ENCODE data around the gene GAS7. TPM values are rescaled to one million over a fixed set of nuclear protein-coding genes. Genes with fewer than 3 reads are reported as not detected.

The GAS7 gene
- total RNA-seq, 4 donors from 2014 or later = 242 to 309 (median 264) TPM

GRCh38 chr17:9905902-9906301 lies 292.5 kb downstream of the GAS7 start:
- no peaks in the 10 kb centered on the region for H3K9me3 ChIP-seq
- WGBS, 2 donors = 24 to 33% methylated on average over 4 of the region's 4 CpGs
- no peak overlapping the region for H3K27ac ChIP-seq
- no peaks in the 10 kb centered on the region for H3K27me3 ChIP-seq
- H3K4me1 ChIP-seq = peaks cover 0 to 16% (median 0%) of the 10 kb centered on the region in 4 donors
- peak in 1 of 2 donors; percentile 54 for DNase-seq (ENCODE audit: low spot score in 2 of 2)
- H3K36me3 ChIP-seq = no peaks in the 10 kb centered on the region
- no peak overlapping the region for H3K4me3 ChIP-seq
- TF ChIP-seq, protein P1, sequence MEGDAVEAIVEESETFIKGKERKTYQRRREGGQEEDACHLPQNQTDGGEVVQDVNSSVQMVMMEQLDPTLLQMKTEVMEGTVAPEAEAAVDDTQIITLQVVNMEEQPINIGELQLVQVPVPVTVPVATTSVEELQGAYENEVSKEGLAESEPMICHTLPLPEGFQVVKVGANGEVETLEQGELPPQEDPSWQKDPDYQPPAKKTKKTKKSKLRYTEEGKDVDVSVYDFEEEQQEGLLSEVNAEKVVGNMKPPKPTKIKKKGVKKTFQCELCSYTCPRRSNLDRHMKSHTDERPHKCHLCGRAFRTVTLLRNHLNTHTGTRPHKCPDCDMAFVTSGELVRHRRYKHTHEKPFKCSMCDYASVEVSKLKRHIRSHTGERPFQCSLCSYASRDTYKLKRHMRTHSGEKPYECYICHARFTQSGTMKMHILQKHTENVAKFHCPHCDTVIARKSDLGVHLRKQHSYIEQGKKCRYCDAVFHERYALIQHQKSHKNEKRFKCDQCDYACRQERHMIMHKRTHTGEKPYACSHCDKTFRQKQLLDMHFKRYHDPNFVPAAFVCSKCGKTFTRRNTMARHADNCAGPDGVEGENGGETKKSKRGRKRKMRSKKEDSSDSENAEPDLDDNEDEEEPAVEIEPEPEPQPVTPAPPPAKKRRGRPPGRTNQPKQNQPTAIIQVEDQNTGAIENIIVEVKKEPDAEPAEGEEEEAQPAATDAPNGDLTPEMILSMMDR (IDR thresholded peaks at IDR 0.05) = peak; percentile 49 to 73 (median 62)
- TF ChIP-seq EP300 (IDR thresholded peaks at IDR 0.05) = no peak

DNA sequence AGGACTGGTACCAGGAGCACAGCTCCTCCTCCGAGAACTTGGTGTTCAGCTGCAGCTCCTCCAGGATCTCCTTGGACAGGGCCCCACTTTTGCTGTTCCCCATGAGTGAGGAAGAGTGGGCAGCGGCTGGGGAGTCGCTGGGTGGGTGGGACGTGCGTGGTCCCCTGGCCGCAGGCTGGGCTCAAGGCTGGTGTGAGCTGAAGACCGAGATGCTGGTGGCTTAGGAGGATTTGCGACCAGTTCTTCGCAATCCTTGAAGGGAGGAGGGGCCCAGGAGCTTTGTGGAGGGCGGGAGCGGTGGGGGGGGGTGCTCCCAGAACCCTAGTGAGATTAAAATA lies 293.4 kb downstream of the GAS7 start, which contains the start of gene RCVRN:
TSS of gene RCVRN (minus strand) at position 194 of the 338 bp plus-strand sequence. CDS start at position 103, 91 bp downstream.
- no peak for DNase-seq (ENCODE audit: low spot score in 2 of 2)
- no peaks in the 10 kb centered on the region for H3K36me3 ChIP-seq
- WGBS, 2 donors = 89 to 92% methylated on average over 10 to 11 of the region's 11 CpGs
- H3K4me3 ChIP-seq = no peak within 1 kb of the TSS
- peaks cover 0 to 22% (median 5%) of the 10 kb centered on the region in 4 donors for H3K4me1 ChIP-seq
- TF ChIP-seq, protein P1 (IDR thresholded peaks at IDR 0.05) = no peak
- TF ChIP-seq EP300 (IDR thresholded peaks at IDR 0.05) (no peak), POLR2A (IDR thresholded peaks at IDR 0.05) (no peak)
- no peaks in the 10 kb centered on the region for H3K9me3 ChIP-seq
- no peaks in the 10 kb centered on the region for H3K27me3 ChIP-seq
- no peak within 1 kb of the TSS for H3K27ac ChIP-seq

- Histone ChIP-seq H3K9me3 (no peaks in the 10 kb centered on the region), H3K4me3 (no peak overlapping the region), H3K36me3 (no peaks in the 10 kb centered on the region), H3K4me1 (peaks cover 0 to 28% (median 10%) of the 10 kb centered on the region in 4 donors), H3K27me3 (no peaks in the 10 kb centered on the region), H3K27ac (no peak overlapping the region)
- TF ChIP-seq, protein P1 (IDR thresholded peaks at IDR 0.05) = no peak
- TF ChIP-seq EP300 (IDR thresholded peaks at IDR 0.05) = no peak
- TF ChIP-seq POLR2A (IDR thresholded peaks at IDR 0.05) = no peak
- WGBS, 2 donors = 92 to 94% methylated on average over 35 of the region's 35 CpGs
- no peak for DNase-seq (ENCODE audit: low spot score in 2 of 2)
Measured at GRCh38 chr17:9904277-9905077, 293.9 kb downstream of the GAS7 start.

GRCh38 chr17:9902120-9902519 lies 296.3 kb downstream of the GAS7 start:
- H3K27ac ChIP-seq = no peak overlapping the region
- TF ChIP-seq POLR2A (IDR thresholded peaks at IDR 0.05) (no peak), EP300 (IDR thresholded peaks at IDR 0.05) (no peak)
- TF ChIP-seq, protein P1 (IDR thresholded peaks at IDR 0.05) = no peak
- peaks cover 0 to 19% (median 11%) of the 10 kb centered on the region in 4 donors for H3K4me1 ChIP-seq
- 19 to 33% methylated on average over 2 of the region's 2 CpGs for WGBS, 2 donors
- no peak overlapping the region for H3K4me3 ChIP-seq
- no peak for DNase-seq (ENCODE audit: low spot score in 2 of 2)
- no peaks in the 10 kb centered on the region for H3K27me3 ChIP-seq
- no peaks in the 10 kb centered on the region for H3K36me3 ChIP-seq
- no peaks in the 10 kb centered on the region for H3K9me3 ChIP-seq

DNA sequence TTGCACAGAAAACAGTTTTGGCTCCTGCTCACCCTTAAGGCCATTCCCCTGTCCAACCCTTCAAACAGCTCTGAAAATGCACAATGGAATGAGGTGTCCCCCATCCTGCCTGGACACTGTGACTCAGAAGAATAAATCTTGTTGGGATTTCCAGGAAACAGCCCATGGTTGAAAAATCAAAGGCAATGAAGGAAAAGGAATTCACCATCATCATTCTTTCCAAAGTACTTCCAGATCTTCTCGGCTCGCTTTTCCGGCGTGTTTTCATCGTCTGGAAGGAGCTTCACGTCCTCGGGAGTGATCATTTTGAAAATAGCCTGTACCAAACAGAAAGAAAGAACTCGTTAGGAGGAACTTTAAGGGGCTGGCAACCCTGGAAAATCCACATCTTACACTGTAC lies 297.6 kb downstream of the GAS7 start:
- TF ChIP-seq POLR2A (IDR thresholded peaks at IDR 0.05) (no peak), EP300 (IDR thresholded peaks at IDR 0.05) (peak in 1 of 2 donors; percentile 20)
- TF ChIP-seq, protein P1 (IDR thresholded peaks at IDR 0.05) = no peak
- whole genome bisulfite sequencing, 2 donors = 40 to 57% methylated on average over 8 of the region's 8 CpGs
- DNase-seq (ENCODE audit: low spot score in 2 of 2) = peak in 1 of 2 donors; percentile 13

More for the DNA sequence above, 297.6 kb downstream of the GAS7 start:
- Histone ChIP-seq H3K27me3 (no peaks in the 10 kb centered on the region), H3K4me3 (no peak overlapping the region), H3K9me3 (no peaks in the 10 kb centered on the region), H3K27ac (peak overlapping the region in 3 of 4 donors; percentile 29 to 76 (median 62)), H3K4me1 (peaks cover 0 to 19% (median 11%) of the 10 kb centered on the region in 4 donors), H3K36me3 (no peaks in the 10 kb centered on the region)

All from tibial nerve (tissue), 4 donors.